Limb (tissue), 2 donors: ENCODE measurements around the gene ST6GALNAC3.
"Not testable (repeated sequence)": the region's sequence is repeated elsewhere in the genome, so short reads cannot be mapped to it uniquely, and the experiment has no call there.

Source experiments
- DNase-seq, 2 donors: peaks; one replicate each; pipeline ENCODE4 v3.0.0-alpha.2; 2016; ENCODE audit errors: extremely low spot score in 2 of 2

ST6GALNAC3 gene

GRCh38 chr1:76106251-76106650, 31.7 kb downstream of the ST6GALNAC3 start:
- no peak for DNase-seq

DNA sequence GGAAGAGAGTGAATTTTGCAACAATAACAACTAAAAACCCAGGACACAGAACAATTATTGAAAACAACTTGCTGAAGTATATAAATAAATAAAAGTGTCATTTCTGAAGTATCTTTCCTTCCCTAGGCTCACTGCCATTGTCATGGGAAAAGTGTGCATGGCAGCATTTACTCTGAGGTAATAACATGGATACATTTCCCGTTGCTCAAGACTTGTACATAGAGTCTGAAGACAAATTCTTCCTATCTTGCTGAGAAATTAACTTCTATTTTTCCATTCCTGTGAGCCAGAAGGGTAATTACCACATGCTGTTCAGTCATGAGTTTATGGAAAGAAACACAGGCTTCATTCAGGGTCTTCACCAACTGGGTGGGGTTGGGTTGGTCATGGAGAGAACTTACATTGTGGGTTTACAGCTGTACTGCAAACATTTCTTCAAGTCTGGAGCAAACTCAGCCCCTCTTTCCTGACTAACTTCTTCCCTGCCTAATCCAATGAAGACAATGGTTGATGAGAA, 32.2 kb downstream of the ST6GALNAC3 start:
- no peak for DNase-seq

- DNase-seq, result no peak
Measured at GRCh38 chr1:76109404-76109803, 34.9 kb downstream of the ST6GALNAC3 start.

GRCh38 chr1:76109901-76110560, 35.5 kb downstream of the ST6GALNAC3 start:
- DNase-seq, result no peak

- DNase-seq, result no peak
Measured at GRCh38 chr1:76110666-76111065, 36.1 kb downstream of the ST6GALNAC3 start.

DNA sequence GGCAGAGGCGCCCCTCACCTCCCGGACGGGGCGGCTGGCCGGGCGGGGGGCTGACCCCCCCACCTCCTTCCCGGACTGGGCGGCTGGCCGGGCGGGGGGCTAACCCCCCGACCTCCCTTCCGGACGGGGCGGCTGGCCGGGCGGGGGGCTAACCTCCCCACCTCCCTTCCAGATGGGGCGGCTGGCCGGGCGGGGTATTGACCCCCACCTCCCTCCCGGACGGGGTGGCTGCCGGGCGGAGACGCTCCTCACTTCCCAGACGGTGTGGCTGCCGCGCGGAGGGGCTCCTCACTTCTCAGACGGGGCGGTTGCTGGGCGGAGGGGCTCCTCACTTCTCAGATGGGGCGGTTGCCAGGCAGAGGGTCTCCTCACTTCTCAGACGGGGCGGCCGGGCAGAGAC, 37.8 kb downstream of the ST6GALNAC3 start:
- DNase-seq, result not testable (repeated sequence)

- no peak for DNase-seq
Measured at GRCh38 chr1:76113446-76113845, 38.9 kb downstream of the ST6GALNAC3 start.

DNA sequence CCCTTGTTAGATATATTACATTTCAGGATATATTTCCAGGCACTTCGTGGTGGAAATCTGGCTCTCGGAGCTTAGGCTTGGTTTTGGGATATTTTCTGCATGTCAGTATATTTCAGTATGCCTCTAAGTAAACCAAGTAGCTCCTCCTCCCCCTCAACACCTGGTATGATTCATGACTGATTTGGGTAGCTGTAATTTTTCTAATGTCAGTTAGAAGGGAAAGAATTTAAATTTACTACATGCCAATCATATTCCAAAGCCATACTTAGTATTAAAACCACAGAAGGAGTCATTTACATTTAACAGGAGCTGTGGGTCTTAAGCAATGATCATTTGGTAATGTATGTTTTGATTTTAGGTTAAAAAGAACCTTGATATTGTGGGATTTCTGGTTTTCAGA, 40.6 kb downstream of the ST6GALNAC3 start:
- no peak for DNase-seq

GRCh38 chr1:76121850-76122249, 47.3 kb downstream of the ST6GALNAC3 start:
- no peak for DNase-seq

DNA sequence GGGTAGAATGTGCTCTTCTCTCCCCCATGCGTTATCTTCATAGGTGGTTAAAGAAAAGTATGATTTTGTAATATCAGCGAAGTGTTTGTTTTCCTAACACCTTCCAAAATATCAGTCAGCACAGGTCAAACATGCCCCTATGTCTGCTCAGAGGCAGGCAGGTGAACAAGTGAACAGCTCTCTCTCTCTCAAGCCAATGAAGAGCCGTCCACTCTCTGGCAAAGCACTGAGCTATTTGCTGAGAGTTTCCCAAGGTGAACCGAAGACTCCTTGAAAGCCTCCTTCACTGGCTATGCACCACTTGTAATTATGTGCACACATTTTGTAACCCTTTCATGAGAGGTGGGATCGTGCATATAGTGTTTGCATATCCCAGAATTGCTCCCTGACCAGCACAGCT, 47.7 kb downstream of the ST6GALNAC3 start:
- no peak for DNase-seq

DNA sequence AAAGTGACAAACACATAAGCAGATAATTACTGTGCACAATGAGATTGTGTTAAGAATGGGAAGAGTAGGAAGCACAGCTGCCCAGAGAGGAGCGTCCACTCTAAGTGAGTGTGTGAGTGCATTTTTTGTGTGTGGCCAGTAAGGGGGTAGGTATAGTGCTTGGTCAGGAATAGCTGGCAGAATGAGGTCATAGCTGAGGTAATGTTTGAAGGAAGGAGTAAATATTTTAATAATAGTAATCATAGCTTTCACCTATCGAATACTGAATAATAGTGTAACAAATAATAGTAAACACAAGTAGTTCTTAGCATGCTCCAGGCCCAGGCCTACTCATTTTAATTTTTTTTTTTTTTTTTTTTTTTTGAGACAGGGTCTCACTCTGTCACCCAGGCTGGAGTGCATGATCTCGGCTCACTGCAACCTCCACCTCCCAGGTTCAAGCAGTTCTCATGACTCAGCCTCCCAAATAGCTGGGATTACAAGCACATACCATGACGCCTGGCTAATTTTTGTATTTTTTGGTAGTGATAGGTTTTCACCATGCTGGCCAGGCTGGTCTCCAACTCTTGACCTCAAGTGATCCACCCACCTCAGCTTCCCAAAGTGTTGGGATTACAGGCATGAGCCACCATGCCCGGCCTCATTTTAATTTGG, 49.0 kb downstream of the ST6GALNAC3 start:
- not testable (repeated sequence) for DNase-seq

DNA sequence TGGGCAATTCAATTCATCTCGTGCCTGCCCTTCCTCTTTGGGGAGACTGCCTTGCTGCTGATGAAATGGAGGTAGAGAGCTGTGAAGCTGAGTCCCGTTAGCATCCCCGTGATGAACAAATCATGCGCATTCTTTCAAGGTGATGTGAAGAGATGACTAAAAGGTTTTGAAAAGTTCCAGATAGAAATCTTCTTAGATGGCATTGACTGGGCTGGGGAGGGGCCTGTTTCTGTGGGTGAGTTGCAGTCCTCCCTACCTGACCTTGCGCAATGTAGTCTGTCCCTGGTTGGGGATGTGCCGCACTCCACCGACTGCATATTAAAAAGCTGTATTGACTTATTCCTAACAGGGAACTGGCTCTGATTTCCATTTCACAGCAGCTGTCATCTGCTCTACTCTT, 49.6 kb downstream of the ST6GALNAC3 start:
- DNase-seq, result no peak

- DNase-seq, result no peak
Measured at GRCh38 chr1:76125473-76126219, 51.1 kb downstream of the ST6GALNAC3 start.

DNA sequence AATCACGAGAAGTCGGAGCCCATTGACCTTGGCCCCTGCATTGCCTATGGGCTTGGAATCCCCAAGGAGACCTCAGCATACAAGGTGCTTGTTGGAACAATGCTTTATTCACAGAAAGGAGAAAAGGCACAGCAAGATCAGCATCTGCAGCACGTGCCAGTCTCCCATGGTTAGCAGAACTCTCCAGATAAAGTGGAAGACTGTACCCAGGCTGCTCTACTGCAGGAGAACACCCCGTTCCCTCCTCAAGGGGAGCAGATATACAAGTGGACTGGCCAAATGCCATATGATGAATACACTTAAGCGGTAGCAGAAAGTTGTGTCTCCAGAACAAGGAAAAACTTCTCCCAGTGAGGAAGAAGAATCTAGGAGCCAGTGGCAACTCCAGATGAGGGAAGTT, 53.5 kb downstream of the ST6GALNAC3 start:
- no peak for DNase-seq

GRCh38 chr1:76129731-76130130, 55.2 kb downstream of the ST6GALNAC3 start:
- no peak for DNase-seq

DNA sequence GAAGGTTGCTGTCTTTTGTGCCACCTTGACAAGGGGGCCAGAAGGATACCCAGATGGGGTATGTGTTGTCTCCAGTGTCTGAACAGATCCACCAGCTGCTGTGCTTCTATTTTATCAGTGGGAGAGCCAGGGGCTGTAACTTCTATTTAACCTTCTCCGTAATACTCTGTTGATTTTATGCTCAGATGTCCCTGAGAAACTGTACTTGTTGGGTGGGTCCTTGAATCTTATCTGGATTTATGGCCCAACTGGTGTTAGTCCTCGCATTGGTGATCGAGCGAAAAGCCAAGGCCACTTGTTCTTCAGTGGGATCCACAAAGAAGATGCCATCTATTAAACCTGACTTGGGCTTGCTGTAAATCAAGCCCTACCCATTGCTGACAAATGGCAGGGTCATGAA, 56.4 kb downstream of the ST6GALNAC3 start:
- DNase-seq, result no peak

GRCh38 chr1:76133977-76134376, 59.4 kb downstream of the ST6GALNAC3 start:
- no peak for DNase-seq

- no peak for DNase-seq
Measured at GRCh38 chr1:76135835-76136234, 61.3 kb downstream of the ST6GALNAC3 start.

DNA sequence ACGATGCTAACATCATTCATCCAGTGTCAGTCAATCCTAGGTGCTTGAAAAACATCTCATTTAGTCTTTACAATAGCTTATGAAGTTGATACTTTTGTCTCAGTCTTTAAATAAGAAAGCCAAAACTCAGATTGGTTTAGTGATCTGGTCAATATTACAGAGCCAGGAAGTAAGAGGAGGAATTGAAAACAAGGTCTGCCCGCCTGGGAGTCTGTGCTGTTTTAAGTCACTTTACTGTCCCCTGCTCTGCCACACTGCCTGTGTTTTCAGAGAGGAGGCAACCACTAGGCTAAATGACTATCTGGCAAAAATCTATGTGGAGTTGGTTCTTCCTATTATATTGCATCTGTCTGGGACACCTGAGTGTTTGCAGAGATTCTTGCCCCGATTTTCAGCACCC, 62.3 kb downstream of the ST6GALNAC3 start:
- no peak for DNase-seq

GRCh38 chr1:76137746-76138145, 63.2 kb downstream of the ST6GALNAC3 start:
- no peak for DNase-seq

DNA sequence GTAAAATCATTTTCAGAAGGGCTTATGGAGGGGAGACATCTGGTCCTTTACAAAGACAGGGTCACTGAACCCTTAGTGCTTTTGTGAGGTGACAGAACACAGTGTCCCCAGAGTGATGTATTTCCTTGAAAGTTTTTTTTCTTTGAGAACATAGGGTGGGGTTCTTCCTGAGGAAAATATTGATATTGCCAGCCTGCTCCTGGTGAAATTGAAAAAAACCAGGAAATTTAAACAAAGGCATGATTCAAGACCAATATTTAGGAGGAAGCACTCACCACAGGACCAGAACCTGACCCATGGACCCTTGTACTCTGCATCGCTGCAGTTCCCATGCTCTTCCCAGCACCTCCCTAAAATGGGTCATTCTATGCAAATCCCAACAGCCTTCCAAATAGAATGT, 63.7 kb downstream of the ST6GALNAC3 start:
- DNase-seq, result no peak

DNA sequence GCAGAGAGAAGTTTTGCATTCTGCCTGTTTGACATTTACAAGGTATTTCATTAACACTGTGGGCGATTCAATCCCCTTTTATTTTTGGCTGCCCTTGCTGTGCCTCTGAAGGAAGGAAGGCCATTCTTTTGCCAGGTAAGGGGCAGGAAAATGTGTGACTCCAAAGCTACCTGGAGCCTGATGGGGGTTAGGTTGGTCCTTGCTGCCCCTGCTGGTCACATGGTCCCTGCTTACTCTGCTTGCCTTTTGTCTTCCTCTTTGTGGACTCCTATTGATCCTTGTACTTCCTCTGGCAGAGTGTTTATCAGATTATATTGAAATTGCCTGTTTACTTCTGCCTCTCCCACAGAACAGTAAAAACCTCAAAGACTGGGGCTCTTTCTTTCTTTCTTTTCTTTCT, 65.7 kb downstream of the ST6GALNAC3 start:
- DNase-seq, result no peak
